Measurements from ENCODE around the gene KRTAP3-2.

- TF ChIP-seq CTCF (IDR thresholded peaks at IDR 0.05; ENCODE audit: low read depth, low read length), result no peak
- no peak for TF ChIP-seq POLR2A (IDR thresholded peaks at IDR 0.05; ENCODE audit: extremely low read depth, insufficient read length)
Measured at GRCh38 chr17:40952154-40952553, 47.6 kb downstream of the KRTAP3-2 start.

Data from NB4 (cell line).